Adrenal gland (tissue), 12 donors: ENCODE measurements around the gene ZNF467. TPM values are rescaled to one million over a fixed set of nuclear protein-coding genes. Genes with fewer than 3 reads are reported as not detected.

Experiments
- DNase-seq, 7 donors: peaks; one replicate each; pipeline ENCODE4 v3.0.0-alpha.2; 2019 to 2020
- H3K27ac ChIP-seq, 5 donors: fragments of 200-600 bp; sonication (generic) in 4 of 5; 1 replicate in 3 of 5; 2 replicates in 2 of 5; pipeline versions ENCODE4 v1.5.1 to v1.8.0; 2016 to 2020; ENCODE audit warnings: mild to moderate bottlenecking in 1 of 5
- H3K27me3 ChIP-seq: fragments of 200-600 bp; 2 replicates; pipeline ENCODE4 v1.8.0; 2021
- H3K36me3 ChIP-seq, 2 donors: fragments of 200-600 bp; replicated peaks in 1 of 2; 1 replicate in 1 of 2; 2 replicates in 1 of 2; pipeline versions ENCODE4 v1.5.1 to v1.8.0; 2018 to 2022
- H3K4me1 ChIP-seq, 2 donors: fragments of 200-600 bp; replicated peaks in 1 of 2; 1 replicate in 1 of 2; 2 replicates in 1 of 2; pipeline versions ENCODE4 v1.5.1 to v1.8.0; 2018 to 2021
- H3K4me3 ChIP-seq, 4 donors: fragments of 200-600 bp; sonication (generic) in 3 of 4; one replicate each; pipeline ENCODE4 v1.5.1; 2016 to 2018
- H3K9me3 ChIP-seq, 3 donors: fragments of 200-600 bp; sonication (generic) in 1 of 3; replicated peaks in 1 of 3; 1 replicate in 2 of 3; 2 replicates in 1 of 3; pipeline versions ENCODE4 v1.5.1 to v1.8.0; 2016 to 2021
- CTCF ChIP-seq, 6 experiments: fragments of 450-650 bp in 4 of 6; fragments of 200-600 bp in 2 of 6; sonication (generic) in 1 of 6; IDR thresholded peaks; 1 replicate in 5 of 6; 2 replicates in 1 of 6; pipeline versions ENCODE4 v1.5.1 to v1.8.0; 2016 to 2021; ENCODE audit warnings: antibody characterized with exemption in 6 of 6, mild to moderate bottlenecking in 2 of 6, moderate library complexity in 1 of 6
- POLR2A ChIP-seq, 2 donors: fragments of 450-650 bp; IDR thresholded peaks; one replicate each; pipeline ENCODE4 v1.6.1; 2017; ENCODE audit warnings: antibody characterized with exemption in 2 of 2, mild to moderate bottlenecking in 2 of 2, moderate library complexity in 1 of 2
- WGBS, 4 donors: extraction: QIAGEN DNeasy Blood & Tissue Kit in 2 of 4; methylation state at CpG; one replicate each; pipeline versions ENCODE4 v1.1.5 to v1.1.7; 2013 to 2017; 5-methylcytosine and 5-hydroxymethylcytosine counted together
- intact Hi-C, 2 donors: fragments of 100-400 bp; cut with DNase I; formaldehyde crosslinking; loops; one replicate each; pipeline versions ENCODE4 v1.14.1 to v1.15.0; 2022 to 2023
- polyA plus RNA-seq, 3 donors: library from polyadenylated mRNA; stranded (reverse); fragments of 200-250 nt in 2 of 3; fragments of 350-450 nt in 1 of 3; fragmentation: Illumina TruSeq in 1 of 3; extraction: RNeasy Lipid Tissue Mini Kit (QIAGEN cat#74804) in 1 of 3; gene quantifications; one replicate each; pipeline ENCODE4 v1.2.3, GENCODE V29; 2013 to 2014
- total RNA-seq, 9 donors: library from RNA; depleted of rRNA in 4 of 9; stranded (reverse); fragments of >200 nt in 4 of 9; fragments of 120-200 nt in 1 of 9; fragmentation: NEBNext Ultra II Directional in 1 of 9; extraction: Animal tissue kit (Norgen Biotek cat#: 25700) in 1 of 9; gene quantifications; one replicate each; pipeline versions ENCODE4 v1.1.0 to v1.2.4, GENCODE V29; 2013 to 2023
- donor health status: healthy with polysubstance abuse.
- donor health status: Bipolar disorder and iron deficiency.
- donor health status: DM: yes; HTN: yes; CAD: no.
- donor health status: DM: no; HTN: no; CAD: no.
- donor health status: DM: no; HTN: no; CAD: no.
- donor health status: DM: yes; HTN: yes; CAD: no.

The ZNF467 gene
- total and polyA plus RNA-seq, 12 donors, result 1.2 to 44.2 (median 18.6) TPM

DNA sequence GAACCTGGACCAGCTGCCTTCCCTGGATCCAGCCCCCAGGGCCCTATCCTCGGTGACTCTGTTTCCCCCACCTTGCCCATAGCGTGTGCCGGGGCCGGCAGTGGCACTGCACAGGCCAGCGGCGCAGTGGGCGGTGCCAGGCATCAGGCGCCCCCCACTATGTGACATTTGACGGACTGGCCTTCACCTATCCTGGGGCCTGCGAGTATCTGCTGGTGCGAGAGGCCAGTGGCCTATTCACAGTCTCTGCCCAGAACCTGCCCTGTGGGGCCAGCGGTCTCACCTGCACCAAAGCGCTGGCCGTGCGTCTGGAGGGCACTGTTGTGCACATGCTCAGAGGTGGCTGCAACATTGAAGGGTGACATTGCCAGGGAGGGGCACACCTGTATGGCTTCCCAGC lies 12.0 kb upstream of the ZNF467 start:
- H3K4me3 ChIP-seq, result no peak overlapping the region
- no peak for DNase-seq

GRCh38 chr7:149784251-149784608 lies 10.8 kb upstream of the ZNF467 start:
- no peaks in the 10 kb centered on the region for H3K9me3 ChIP-seq

More for the DNA sequence above, 12.0 kb upstream of the ZNF467 start:
- Histone ChIP-seq H3K27me3 (peaks cover 14% of the 10 kb centered on the region), H3K36me3 (no peaks in the 10 kb centered on the region), H3K9me3 (no peaks in the 10 kb centered on the region), H3K27ac (no peak overlapping the region), H3K4me1 (peaks cover 0 to 5% of the 10 kb centered on the region in 2 donors)
- intact Hi-C loops, result no loop called here
- WGBS, 4 donors, result 92 to 95% methylated on average over 15 of the region's 15 CpGs; no CpG with 5 or more reads in 2 of the 4 donors
- TF ChIP-seq CTCF (IDR thresholded peaks at IDR 0.05) (no peak), POLR2A (IDR thresholded peaks at IDR 0.05) (no peak)

DNA sequence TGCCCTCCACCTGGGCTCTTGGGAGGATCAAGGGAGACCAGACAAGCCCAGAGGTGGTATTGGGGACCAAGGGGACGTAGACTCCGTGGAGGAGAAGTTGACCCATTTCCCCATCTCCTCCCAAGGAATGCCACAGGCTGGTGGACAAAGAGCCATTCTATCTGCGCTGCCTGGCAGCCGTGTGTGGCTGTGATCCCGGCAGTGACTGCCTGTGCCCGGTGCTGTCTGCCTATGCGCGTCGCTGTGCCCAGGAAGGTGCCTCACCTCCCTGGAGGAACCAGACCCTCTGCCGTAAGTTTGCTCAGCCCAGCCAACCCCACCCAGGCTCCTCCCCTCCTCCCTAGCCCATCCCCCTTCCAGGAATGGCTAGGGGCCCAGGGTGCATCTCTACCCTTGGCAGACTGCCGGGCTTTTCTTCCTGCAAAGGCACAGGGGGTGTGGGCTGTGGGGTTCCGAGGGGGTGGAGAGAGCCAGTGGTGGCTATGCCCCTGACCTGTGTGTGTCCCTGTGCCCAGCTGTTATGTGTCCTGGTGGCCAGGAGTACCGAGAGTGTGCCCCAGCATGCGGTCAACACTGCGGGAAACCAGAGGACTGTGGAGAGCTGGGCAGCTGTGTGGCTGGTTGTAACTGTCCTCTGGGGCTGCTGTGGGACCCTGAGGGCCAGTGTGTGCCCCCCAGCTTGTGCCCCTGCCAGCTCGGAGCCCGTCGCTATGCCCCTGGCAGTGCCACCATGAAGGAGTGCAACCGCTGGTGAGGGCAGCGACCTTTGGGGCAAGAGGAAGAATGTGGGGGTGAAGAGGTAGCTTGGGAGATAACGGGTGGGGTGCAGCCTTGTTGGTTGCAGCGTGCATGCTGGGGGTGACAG lies 10.2 kb upstream of the ZNF467 start:
- TF ChIP-seq POLR2A (IDR thresholded peaks at IDR 0.05), result no peak
- no peak for TF ChIP-seq CTCF (IDR thresholded peaks at IDR 0.05)
- no peaks in the 10 kb centered on the region for H3K27me3 ChIP-seq
- no peaks in the 10 kb centered on the region for H3K4me1 ChIP-seq
- no peaks in the 10 kb centered on the region for H3K9me3 ChIP-seq
- WGBS, 4 donors, result 65 to 87% (median 69%) methylated on average over 7 to 22 of the region's 22 CpGs
- no peak for DNase-seq
- intact Hi-C loops, result no loop called here
- H3K36me3 ChIP-seq, result no peaks in the 10 kb centered on the region
- no peak overlapping the region for H3K27ac ChIP-seq
- H3K4me3 ChIP-seq, result no peak overlapping the region

More at GRCh38 chr7:149784251-149784608, 10.8 kb upstream of the ZNF467 start:
- no peak for DNase-seq
- 77 to 88% (median 83%) methylated on average over 5 of the region's 5 CpGs for WGBS, 4 donors
- Histone ChIP-seq H3K4me1 (no peaks in the 10 kb centered on the region), H3K27ac (no peak overlapping the region), H3K4me3 (no peak overlapping the region), H3K36me3 (no peaks in the 10 kb centered on the region), H3K27me3 (peaks cover 4% of the 10 kb centered on the region)
- intact Hi-C loops, result no loop called here
- TF ChIP-seq CTCF (IDR thresholded peaks at IDR 0.05) (no peak), POLR2A (IDR thresholded peaks at IDR 0.05) (no peak)

- no peaks in the 10 kb centered on the region for H3K9me3 ChIP-seq
- DNase-seq, result no peak
- H3K36me3 ChIP-seq, result no peaks in the 10 kb centered on the region
- TF ChIP-seq POLR2A (IDR thresholded peaks at IDR 0.05), result no peak
- TF ChIP-seq CTCF (IDR thresholded peaks at IDR 0.05), result no peak
- no peak overlapping the region for H3K4me3 ChIP-seq
- WGBS, 4 donors, result 71 to 81% (median 77%) methylated on average over 4 to 18 of the region's 18 CpGs
- no peaks in the 10 kb centered on the region for H3K27me3 ChIP-seq
- no peaks in the 10 kb centered on the region for H3K4me1 ChIP-seq
- intact Hi-C loops, result no loop called here
- H3K27ac ChIP-seq, result no peak overlapping the region
These were observed 9.4 kb upstream of the ZNF467 start for GRCh38 chr7:149782682-149783345.
